Measurements from ENCODE around the gene GABARAP. TPM values are rescaled to one million over a fixed set of nuclear protein-coding genes. Genes with fewer than 3 reads are reported as not detected.

Gene GABARAP
- total RNA-seq, 2 donors from 2014 or later, result 145 to 482 TPM

DNA sequence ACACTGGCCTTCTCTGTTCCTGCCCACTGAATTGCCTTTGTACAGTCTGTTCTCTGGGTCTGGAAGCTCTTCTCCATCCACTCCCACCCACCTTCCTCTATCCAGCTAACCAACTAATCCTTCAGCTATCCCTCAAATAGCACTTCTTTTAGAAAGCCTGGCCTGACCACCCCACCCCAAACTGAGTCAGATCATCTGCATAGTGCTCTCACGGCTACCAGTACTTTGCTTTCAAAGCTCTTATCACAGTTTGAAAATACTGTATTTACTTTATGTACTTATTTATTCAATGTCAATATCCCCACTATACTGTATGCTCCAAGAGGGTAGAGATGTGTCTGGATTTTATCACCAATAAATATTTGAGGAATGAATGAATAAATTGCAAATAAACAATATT, 24.5 kb upstream of the GABARAP start:
- H3K27ac ChIP-seq, result no peak overlapping the region
- intact Hi-C loops (cut with DNase I), result no loop called here
- no peaks in the 10 kb centered on the region for H3K9me3 ChIP-seq
- ATAC-seq (no peak), DNase-seq (no peak)
- TF ChIP-seq POLR2A (IDR thresholded peaks at IDR 0.05) (no peak), CTCF (IDR thresholded peaks at IDR 0.05) (no peak)
- WGBS, 2 donors, result 15 to 39% methylated on average over 1 of the region's 1 CpG
- no peaks in the 10 kb centered on the region for H3K36me3 ChIP-seq (replicated peaks in 1 of 2; ENCODE audit: insufficient read depth in 1 of 2, low read depth in 2 of 2)
- no peaks in the 10 kb centered on the region for H3K27me3 ChIP-seq
- no peak overlapping the region for H3K4me3 ChIP-seq
- H3K4me1 ChIP-seq, result peaks cover 11% of the 10 kb centered on the region

- H3K9me3 ChIP-seq, result no peaks in the 10 kb centered on the region
- intact Hi-C loops (cut with DNase I), result no loop called here
- DNase-seq (no peak), ATAC-seq (no peak)
- H3K36me3 ChIP-seq (replicated peaks in 1 of 2; ENCODE audit: insufficient read depth in 1 of 2, low read depth in 2 of 2), result no peaks in the 10 kb centered on the region
- WGBS, 2 donors, result 53 to 60% methylated on average over 4 of the region's 4 CpGs
- peaks cover 33% of the 10 kb centered on the region for H3K4me1 ChIP-seq
- peak overlapping the region; percentile 89 to 100 (median 97) for H3K27ac ChIP-seq
- H3K4me3 ChIP-seq, result no peak overlapping the region
- no peak for TF ChIP-seq POLR2A (IDR thresholded peaks at IDR 0.05)
- TF ChIP-seq CTCF (IDR thresholded peaks at IDR 0.05), result no peak
- H3K27me3 ChIP-seq, result no peaks in the 10 kb centered on the region
Observed at GRCh38 chr17:7263801-7264078, 21.5 kb upstream of the GABARAP start.

DNA sequence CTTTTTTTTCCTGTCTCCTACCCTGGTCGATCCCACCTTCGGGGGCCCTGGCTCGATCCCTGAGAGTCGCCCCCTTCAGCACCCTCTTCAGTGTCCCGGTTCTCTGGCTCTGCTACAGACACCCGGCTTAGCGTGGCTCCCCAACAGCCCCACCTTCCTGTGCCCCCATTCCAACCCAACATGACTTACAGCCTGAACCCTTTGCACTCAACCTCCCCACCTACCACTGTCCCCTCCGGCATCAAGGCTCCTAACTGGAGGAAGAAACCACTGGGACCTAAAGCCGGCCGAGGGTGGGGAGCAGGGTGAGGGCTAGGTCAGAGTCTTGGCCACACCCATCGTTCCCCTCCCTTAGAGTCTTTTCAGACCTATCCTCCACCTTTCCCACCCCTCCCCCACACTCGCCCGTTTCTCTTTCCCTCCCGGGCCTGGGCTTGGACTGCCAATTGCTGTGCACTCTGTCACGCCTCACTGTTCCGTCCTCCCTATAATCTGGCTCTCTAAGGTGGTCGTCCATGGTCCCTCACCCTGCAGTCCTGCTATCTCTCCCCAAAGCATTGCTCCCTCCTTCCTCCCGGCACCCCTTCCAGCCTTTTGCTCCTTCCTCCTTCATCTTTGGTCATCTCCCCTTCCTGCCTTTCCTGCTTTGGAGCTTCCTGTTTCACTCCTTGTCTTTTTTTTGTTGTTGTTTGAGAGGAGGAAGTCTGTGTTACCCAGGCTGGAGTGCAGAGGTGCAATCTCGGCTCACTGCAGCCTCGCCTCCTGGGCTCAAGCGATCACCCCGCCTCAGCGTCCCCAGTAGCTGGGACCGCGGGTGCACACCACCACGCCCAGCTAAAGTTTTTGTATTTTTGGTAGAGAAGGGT, 20.9 kb upstream of the GABARAP start:
- peak overlapping the region; percentile 89 to 100 (median 97) for H3K27ac ChIP-seq
- 8 to 10% methylated on average over 26 of the region's 26 CpGs for WGBS, 2 donors
- DNase-seq (peak; percentile 68 to 78 (median 70)), ATAC-seq (peak; percentile 3)
- intact Hi-C loops (cut with DNase I), result no loop called here
- no peaks in the 10 kb centered on the region for H3K27me3 ChIP-seq
- peak overlapping the region; percentile 39 to 44 for H3K4me3 ChIP-seq
- H3K36me3 ChIP-seq (replicated peaks in 1 of 2; ENCODE audit: insufficient read depth in 1 of 2, low read depth in 2 of 2), result no peaks in the 10 kb centered on the region
- no peak for TF ChIP-seq POLR2A (IDR thresholded peaks at IDR 0.05)
- no peak for TF ChIP-seq CTCF (IDR thresholded peaks at IDR 0.05)
- peaks cover 39% of the 10 kb centered on the region for H3K4me1 ChIP-seq
- H3K9me3 ChIP-seq, result no peaks in the 10 kb centered on the region

DNA sequence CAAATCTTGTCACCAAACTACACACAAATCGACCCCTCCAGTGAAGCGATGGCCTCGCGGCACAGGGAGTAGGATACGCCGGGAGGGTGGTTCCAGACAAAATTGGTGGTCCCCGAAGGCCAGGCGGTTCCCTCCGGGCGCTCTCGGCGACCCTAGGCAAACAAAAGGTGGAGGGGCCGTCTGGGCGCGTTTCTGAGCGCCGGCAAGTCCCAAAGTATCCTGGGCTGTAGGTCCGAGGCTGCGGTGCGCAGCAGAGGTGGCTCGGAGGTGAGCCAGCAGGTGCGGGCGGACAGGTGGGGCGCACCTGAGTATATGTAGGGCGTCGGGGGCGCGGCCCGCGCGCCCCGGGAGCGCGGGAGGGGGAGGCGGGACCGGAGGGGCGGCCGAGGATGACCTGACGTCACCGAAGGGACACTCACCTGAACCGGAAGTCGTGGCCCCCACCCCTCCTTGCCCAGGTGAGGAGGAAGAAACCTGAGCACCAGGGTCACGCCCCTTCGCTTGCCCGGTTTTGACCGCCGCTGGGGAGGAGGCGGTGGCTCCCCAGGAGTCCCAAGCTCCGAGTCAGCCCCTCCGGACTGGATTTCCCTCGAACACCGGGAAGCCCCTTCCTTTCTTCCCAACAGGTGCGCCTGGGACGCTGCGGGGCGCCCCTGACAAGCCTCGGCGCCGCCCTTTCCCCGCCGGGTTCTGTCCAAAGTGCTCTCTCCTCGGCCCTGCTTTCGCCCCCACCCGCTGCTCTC, 20.1 kb upstream of the GABARAP start, which contains the start of gene CLDN7:
CLDN7 (minus strand) TSS at position 287 of the 743 bp plus-strand sequence. CDS start 435 bp downstream, outside the sequence.
- peak; percentile 83 for ATAC-seq
- peak within 1 kb of the TSS; percentile 89 to 100 (median 97) for H3K27ac ChIP-seq
- no peaks in the 10 kb centered on the region for H3K9me3 ChIP-seq
- H3K4me1 ChIP-seq, result peaks cover 39% of the 10 kb centered on the region
- WGBS, 2 donors, result 3 to 5% methylated on average over 22 to 63 of the region's 64 CpGs
- peak; percentile 94 to 97 (median 96) for DNase-seq
- TF ChIP-seq POLR2A (IDR thresholded peaks at IDR 0.05), result peak; percentile 97 to 99 (median 99)
- peak in 5 of 7 experiments; percentile 12 to 51 (median 40) for TF ChIP-seq CTCF (IDR thresholded peaks at IDR 0.05)
- intact Hi-C loops (cut with DNase I), result no loop called here
- H3K27me3 ChIP-seq, result no peaks in the 10 kb centered on the region
- peak within 1 kb of the TSS; percentile 39 to 99 for H3K4me3 ChIP-seq
- H3K36me3 ChIP-seq (replicated peaks in 1 of 2; ENCODE audit: insufficient read depth in 1 of 2, low read depth in 2 of 2), result peaks cover 0 to under 1% of the 10 kb centered on the region in 2 donors
